GM19468 (cell line): Measurements from ENCODE around the gene RAB4B.
"Not testable (repeated sequence)": the region's sequence is repeated elsewhere in the genome, so short reads cannot be mapped to it uniquely, and the experiment has no call there.

Experiments
- ATAC-seq: cut with Tn5 transposase; IDR thresholded peaks from one replicate; pipeline ENCODE4 v1.9.1; 2021; ENCODE audit warnings: mild to moderate bottlenecking, moderate library complexity, moderate number of reproducible peaks; ENCODE audit not compliant: unreplicated experiment; ENCODE audit errors: extremely low read depth

RAB4B gene

GRCh38 chr19:40750058-40750873, 27.8 kb upstream of the RAB4B start, which contains the start of gene ACTMAP:
ACTMAP (minus strand) TSS chr19:40750477; CDS start chr19:40749803, 674 bp downstream.
- peak; percentile 69 for ATAC-seq

- peak; percentile 47 for ATAC-seq
Observed at GRCh38 chr19:40750874-40751537, 27.0 kb upstream of the RAB4B start, which contains the start of gene SNRPA. SNRPA (plus strand) TSS chr19:40751203; CDS start chr19:40751409, 206 bp downstream.

GRCh38 chr19:40752257-40752781, 25.7 kb upstream of the RAB4B start:
- no peak for ATAC-seq

- no peak for ATAC-seq
Observed at GRCh38 chr19:40754611-40755247, 23.3 kb upstream of the RAB4B start.

GRCh38 chr19:40755248-40755624, 22.8 kb upstream of the RAB4B start:
- ATAC-seq = no peak

GRCh38 chr19:40755791-40756190, 22.3 kb upstream of the RAB4B start:
- ATAC-seq = no peak

- no peak for ATAC-seq
Observed at GRCh38 chr19:40756502-40757110, 21.4 kb upstream of the RAB4B start.

GRCh38 chr19:40758491-40758890, 19.6 kb upstream of the RAB4B start:
- ATAC-seq = no peak

GRCh38 chr19:40759352-40759751, 18.7 kb upstream of the RAB4B start:
- ATAC-seq = no peak

- ATAC-seq = no peak
Observed at GRCh38 chr19:40762754-40763470, 15.1 kb upstream of the RAB4B start.

GRCh38 chr19:40763526-40763925, 14.5 kb upstream of the RAB4B start:
- no peak for ATAC-seq

- no peak for ATAC-seq
Observed at GRCh38 chr19:40763963-40764362, 14.1 kb upstream of the RAB4B start.

- ATAC-seq = not testable (repeated sequence)
Observed at GRCh38 chr19:40766385-40766784, 11.7 kb upstream of the RAB4B start.

- no peak for ATAC-seq
Observed at GRCh38 chr19:40768869-40769268, 9.2 kb upstream of the RAB4B start.

GRCh38 chr19:40771101-40771862, 6.8 kb upstream of the RAB4B start:
- ATAC-seq = not testable (repeated sequence)

GRCh38 chr19:40774916-40775631, 3.0 kb upstream of the RAB4B start, which contains the start of gene MIA:
MIA (plus strand) TSS chr19:40775521; CDS start chr19:40775543, 22 bp downstream.
- ATAC-seq = no peak

GRCh38 chr19:40775632-40776022, 2.4 kb upstream of the RAB4B start:
- ATAC-seq = no peak

- no peak for ATAC-seq
Observed at GRCh38 chr19:40776364-40776763, 1.7 kb upstream of the RAB4B start.
